H1 (cell line): ENCODE measurements around the gene UVRAG. TPM values are rescaled to one million over a fixed set of nuclear protein-coding genes. Genes with fewer than 3 reads are reported as not detected.
A peak's percentile ranks its signal among the peaks of the same experiment; 100 is the strongest.

Experiments used
- CTCF ChIA-PET: fragments of 300-600 bp; sonication (Branson Sonifier 250); formaldehyde crosslinking; loops from one replicate; lab custom pipeline; 2021; ENCODE audit not compliant: partially characterized antibody; lab: Charles Lee
- POLR2A ChIA-PET: fragments of 300-600 bp; sonication (Branson Sonifier 250); formaldehyde crosslinking; loops from one replicate; lab custom pipeline; 2021; ENCODE audit warnings: inconsistent platforms; ENCODE audit not compliant: partially characterized antibody; lab: Charles Lee
- DNase-seq, 2 experiments: peaks; one replicate each; pipeline versions ENCODE4 v3.0.0 to v3.0.0-alpha.2; 2010 to 2022; ENCODE audit warnings: low spot score in 2 of 2, low read depth in 1 of 2, mixed read lengths in 1 of 2
- FAIRE-seq: peaks from 2 replicates; lab custom pipeline; 2011; peaks lifted over from hg19 to GRCh38; lab: Jason Lieb, UNC
- H2AFZ ChIP-seq: 2 replicates; pipeline ENCODE4 v1.8.1; 2012; ENCODE audit warnings: low read length, inconsistent platforms
- H2AK5ac ChIP-seq: 2 replicates; pipeline ENCODE4 v1.6.1; 2013; ENCODE audit warnings: low read depth, low read length
- H2BK120ac ChIP-seq: replicated peaks from 2 replicates; pipeline ENCODE3; 2013; ENCODE audit warnings: low read depth, low read length, inconsistent platforms
- H2BK12ac ChIP-seq: 2 replicates; pipeline ENCODE4 v1.6.1; 2013; ENCODE audit warnings: low read depth, low read length
- H2BK15ac ChIP-seq: 2 replicates; pipeline ENCODE4 v1.6.1; 2013; ENCODE audit warnings: low read length
- H2BK20ac ChIP-seq: 2 replicates; pipeline ENCODE4 v1.6.1; 2013; ENCODE audit warnings: low read length
- H2BK5ac ChIP-seq: 2 replicates; pipeline ENCODE4 v1.6.1; 2013; ENCODE audit warnings: low read depth, low read length
- H3K14ac ChIP-seq: 2 replicates; pipeline ENCODE4 v1.6.1; 2013; ENCODE audit warnings: inconsistent platforms; ENCODE audit not compliant: insufficient read length
- H3K18ac ChIP-seq: 2 replicates; pipeline ENCODE4 v1.6.1; 2013; ENCODE audit warnings: low read length; ENCODE audit errors: extremely low read depth
- H3K23ac ChIP-seq: 2 replicates; pipeline ENCODE4 v1.6.1; 2013; ENCODE audit warnings: inconsistent platforms; ENCODE audit not compliant: insufficient read length
- H3K23me2 ChIP-seq: 2 replicates; pipeline ENCODE4 v1.6.1; 2013; ENCODE audit warnings: low read depth, low read length
- H3K27ac ChIP-seq: 2 replicates; pipeline ENCODE4 v1.6.1; 2011; ENCODE audit warnings: low read depth, low read length, inconsistent platforms
- H3K27me3 ChIP-seq, 4 experiments: replicated peaks in 1 of 4; 1 replicate in 1 of 4; 2 replicates in 3 of 4; pipeline versions ENCODE4 v1.6.1 to v1.8.1; 2011 to 2013; ENCODE audit warnings: low read length in 3 of 4, mild to moderate bottlenecking in 3 of 4, inconsistent platforms in 2 of 4, mixed read lengths in 2 of 4, moderate library complexity in 1 of 4; ENCODE audit not compliant: control insufficient read depth in 3 of 4, insufficient read depth in 3 of 4; ENCODE audit errors: extremely low read depth in 1 of 4
- H3K36me3 ChIP-seq, 4 experiments: 2 replicates each; pipeline versions ENCODE4 v1.6.1 to v1.8.1; 2011 to 2013; ENCODE audit warnings: mild to moderate bottlenecking in 4 of 4, low read length in 3 of 4, moderate library complexity in 2 of 4, control low read depth in 1 of 4, inconsistent platforms in 1 of 4; ENCODE audit not compliant: insufficient read depth in 4 of 4, control insufficient read depth in 2 of 4
- H3K4ac ChIP-seq: replicated peaks from 2 replicates; pipeline ENCODE3; 2013; ENCODE audit warnings: low read length, low read depth, mixed read lengths, inconsistent platforms; ENCODE audit not compliant: insufficient read length
- H3K4me1 ChIP-seq, 4 experiments: replicated peaks in 1 of 4; 1 replicate in 1 of 4; 2 replicates in 3 of 4; pipeline versions ENCODE4 v1.6.1 to v1.8.1; 2011 to 2013; ENCODE audit warnings: low read length in 3 of 4, inconsistent platforms in 2 of 4, mixed read lengths in 1 of 4; ENCODE audit not compliant: insufficient read depth in 4 of 4, control insufficient read depth in 3 of 4
- H3K4me2 ChIP-seq, 2 experiments: 2 replicates each; pipeline versions ENCODE4 v1.6.1 to v1.8.1; 2011 to 2013; ENCODE audit warnings: low read depth in 2 of 2, low read length in 2 of 2, control low read depth in 1 of 2, inconsistent platforms in 1 of 2, mild to moderate bottlenecking in 1 of 2; ENCODE audit not compliant: insufficient read depth in 1 of 2
- H3K4me3 ChIP-seq, 4 experiments: fragments of 200-600, 300-600 bp in 1 of 4; sonication (generic), shearing (Covaris generic), sonication (Bioruptor Twin) in 1 of 4; 2 replicates each; pipeline versions ENCODE4 v1.5.1 to v1.8.1; 2011 to 2016; ENCODE audit warnings: low read length in 4 of 4, low read depth in 3 of 4, control low read depth in 2 of 4, inconsistent platforms in 2 of 4, mild to moderate bottlenecking in 2 of 4, mixed read lengths in 1 of 4, moderate library complexity in 1 of 4; ENCODE audit not compliant: insufficient read depth in 2 of 4; ENCODE audit errors: extremely low read depth in 1 of 4
- H3K56ac ChIP-seq: replicated peaks from 2 replicates; pipeline ENCODE3; 2013; ENCODE audit warnings: low read depth, mild to moderate bottlenecking, mixed read lengths, low read length, inconsistent platforms; ENCODE audit not compliant: insufficient read length
- H3K79me1 ChIP-seq: 2 replicates; pipeline ENCODE4 v1.6.1; 2013; ENCODE audit warnings: low read depth, low read length, control low read depth
- H3K79me2 ChIP-seq, 2 experiments: 2 replicates each; pipeline versions ENCODE4 v1.6.1 to v1.8.1; 2012 to 2013; ENCODE audit warnings: low read length in 2 of 2, mild to moderate bottlenecking in 2 of 2, inconsistent platforms in 1 of 2; ENCODE audit not compliant: insufficient read depth in 2 of 2, control insufficient read depth in 1 of 2
- H3K9ac ChIP-seq, 4 experiments: replicated peaks in 1 of 4; 1 replicate in 1 of 4; 2 replicates in 3 of 4; pipeline versions ENCODE4 v1.6.1 to v1.8.1; 2011 to 2013; ENCODE audit warnings: low read depth in 3 of 4, low read length in 3 of 4, control low read depth in 2 of 4, mild to moderate bottlenecking in 2 of 4, moderate library complexity in 2 of 4, inconsistent platforms in 1 of 4; ENCODE audit errors: extremely low read depth in 1 of 4
- H3K9me3 ChIP-seq, 2 experiments: 2 replicates each; pipeline versions ENCODE4 v1.6.1 to v1.8.1; 2012 to 2013; ENCODE audit warnings: mild to moderate bottlenecking in 2 of 2, moderate library complexity in 2 of 2, control low read depth in 1 of 2, inconsistent platforms in 1 of 2, low read depth in 1 of 2, low read length in 1 of 2, mixed read lengths in 1 of 2; ENCODE audit not compliant: insufficient read depth in 2 of 2
- H4K20me1 ChIP-seq, 2 experiments: replicated peaks in 1 of 2; 2 replicates each; pipeline versions ENCODE3 to v1.8.1; 2011 to 2013; ENCODE audit warnings: inconsistent platforms in 2 of 2, low read length in 2 of 2, mild to moderate bottlenecking in 1 of 2; ENCODE audit not compliant: insufficient read depth in 2 of 2, control insufficient read depth in 1 of 2
- H4K5ac ChIP-seq: 2 replicates; pipeline ENCODE4 v1.6.1; 2013; ENCODE audit warnings: low read length, low read depth, mixed read lengths, inconsistent platforms; ENCODE audit not compliant: insufficient read length
- H4K8ac ChIP-seq: 2 replicates; pipeline ENCODE4 v1.8.0; 2013; ENCODE audit warnings: mild to moderate bottlenecking, moderate library complexity, low read length, inconsistent platforms; ENCODE audit not compliant: insufficient read depth; ENCODE audit errors: extremely low read depth
- H4K91ac ChIP-seq: replicated peaks from 2 replicates; pipeline ENCODE3; 2013; ENCODE audit warnings: low read length, mixed read lengths, inconsistent platforms; ENCODE audit not compliant: insufficient read length
- CTBP2 ChIP-seq: IDR thresholded peaks from 2 replicates; pipeline ENCODE4 v1.7.0; 2011; ENCODE audit warnings: borderline replicate concordance, mild to moderate bottlenecking, moderate library complexity, mixed read lengths, low read length; ENCODE audit not compliant: insufficient read depth, insufficient read length
- SIRT6 ChIP-seq: IDR thresholded peaks from one replicate; pipeline ENCODE4 v1.7.1; 2012; ENCODE audit warnings: low read length, inconsistent platforms
- WGBS, 2 experiments: shearing (Covaris generic) in 1 of 2; methylation state at CpG; one replicate each; pipeline versions ENCODE4 v1.1.6 to v1.1.7; 2013 to 2015; ENCODE audit warnings: low lambda C conversion rate in 2 of 2, mixed read lengths in 2 of 2, inconsistent platforms in 1 of 2, low coverage in 1 of 2, missing lambda C conversion rate in 1 of 2; ENCODE audit not compliant: insufficient replicate concordance in 2 of 2, insufficient coverage in 1 of 2, insufficient read length in 1 of 2; ENCODE audit errors: extremely low coverage in 1 of 2, missing lambda C conversion rate in 1 of 2; 5-methylcytosine and 5-hydroxymethylcytosine counted together
- polyA plus RNA-seq, 7 experiments: library from polyadenylated mRNA; depleted of rRNA in 3 of 7; stranded (reverse) in 5 of 7; unstranded in 2 of 7; fragments of >200 nt in 5 of 7; fragments of 200-250 nt in 2 of 7; gene quantifications; 1 replicate in 5 of 7; 2 replicates in 1 of 7; 4 replicates in 1 of 7; pipeline versions ENCODE4 v1.2.1 to v1.2.3, GENCODE V29; 2011 to 2013; ENCODE audit warnings: missing spikeins in 2 of 7, mixed read lengths in 2 of 7
- total RNA-seq: library from RNA; stranded (reverse); fragmentation: NEBNext Ultra II Directional; extraction: Animal tissue kit (Norgen Biotek cat#: 25700); gene quantifications from 2 replicates; pipeline ENCODE4 v1.2.1, GENCODE V29; 2021

UVRAG gene
- total and polyA plus RNA-seq, 2 of the 8 experiments (the other 6 are each of a cell fraction or from before 2014, with no cell fraction given) = 5.5 to 14.7 TPM

DNA sequence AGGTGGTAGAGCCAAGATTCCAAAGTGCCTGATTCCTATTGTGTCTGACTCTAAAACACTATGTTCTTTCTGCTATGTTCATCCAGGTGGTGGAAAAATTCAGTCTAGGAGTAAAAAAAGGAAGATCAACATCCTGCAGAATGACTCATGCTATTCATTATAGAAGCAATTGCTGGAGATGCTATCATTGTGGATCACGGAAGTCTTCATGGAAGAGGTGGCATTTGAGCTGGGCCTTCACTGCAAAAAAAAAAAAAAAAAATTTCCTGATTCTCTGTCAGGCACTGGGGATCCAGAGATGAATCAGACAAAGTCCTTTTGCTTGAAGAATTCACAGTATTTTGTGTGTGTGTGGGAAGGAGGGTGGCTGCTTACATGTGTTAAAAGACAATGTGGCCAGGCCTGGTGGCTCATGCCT is 1.4 kb upstream of the UVRAG start:
- Histone ChIP-seq H3K4me1 (peaks cover 2 to 17% (median 9%) of the 10 kb centered on the region in 4 experiments; a peak in 6 of 7 replicates), H4K20me1 (no peaks in the 10 kb centered on the region), H2BK15ac (no peak overlapping the region), H3K27me3 (no peaks in the 10 kb centered on the region), H2AK5ac (no peak overlapping the region), H3K9ac (no peak overlapping the region), H3K56ac (no peak overlapping the region), H2BK12ac (no peak overlapping the region), H3K4ac (no peak overlapping the region), H2BK5ac (no peak overlapping the region), H3K14ac (no peak overlapping the region), H3K18ac (no peak overlapping the region), H4K8ac (no peak overlapping the region), H3K36me3 (no peaks in the 10 kb centered on the region), H2BK120ac (no peak overlapping the region), H2AFZ (no peak overlapping the region), H3K9me3 (no peaks in the 10 kb centered on the region), H3K27ac (no peak overlapping the region), H4K91ac (no peak overlapping the region), H3K79me2 (peaks cover 0 to 24% of the 10 kb centered on the region in 2 experiments; a peak in 3 of 4 replicates), H3K79me1 (no peaks in the 10 kb centered on the region), H2BK20ac (no peak overlapping the region), H3K23me2 (peaks cover 16% of the 10 kb centered on the region; the same call in 1 of the 2 replicates), H3K23ac (no peak overlapping the region), H4K5ac (no peak overlapping the region), H3K4me3 (peak overlapping the region in 2 of 4 experiments; percentile 82 to 84; a peak in 2 of 8 replicates), H3K4me2 (peak overlapping the region; percentile 89 to 93; a peak in 3 of 4 replicates)
- DNase-seq (no peak), FAIRE-seq (no peak)
- CTCF ChIA-PET = interaction anchor here (0.6 to 6.3 kb wide), 6 partner anchors 9 to 235 kb away, joined by 3 to 40 read pairs (median 3); no protein-coding TSS in a partner anchor
- 88% methylated on average over 1 of the region's 1 CpG; no CpG with 5 or more reads in 1 of the 2 experiments for WGBS, 2 experiments
- TF ChIP-seq CTBP2 (no peak), SIRT6 (no peak)
- POLR2A ChIA-PET = interaction anchor here (0.9 to 1.7 kb wide), 3 partner anchors 12 to 166 kb away, joined by 3 to 5 read pairs (median 3); partner anchors contain the start of gene DGAT2
